CD14-positive monocyte (primary cell): ENCODE data around the gene FAM240A. TPM values are rescaled to one million over a fixed set of nuclear protein-coding genes. Genes with fewer than 3 reads are reported as not detected.

Source experiments
- DNase-seq, 3 donors: peaks; one replicate each; pipeline ENCODE4 v3.0.0-alpha.2; 2011 to 2022
- H2AFZ ChIP-seq: 2 replicates; pipeline ENCODE4 v1.6.0; 2012; ENCODE audit warnings: mild to moderate bottlenecking, low read depth, low read length, inconsistent platforms; ENCODE audit not compliant: insufficient read depth, poor library complexity, severe bottlenecking
- H3K27ac ChIP-seq, 2 donors: 1 replicate in 1 of 2; 2 replicates in 1 of 2; pipeline ENCODE4 v1.5.1; 2012 to 2013; ENCODE audit warnings: low read length in 2 of 2, control low read depth in 1 of 2, inconsistent platforms in 1 of 2, low read depth in 1 of 2, mild to moderate bottlenecking in 1 of 2
- H3K27me3 ChIP-seq, 2 donors: one replicate each; pipeline versions ENCODE4 v1.6.0 to v1.6.1; 2011 to 2013; ENCODE audit warnings: low read length in 2 of 2; ENCODE audit not compliant: control insufficient read depth in 2 of 2, insufficient read depth in 2 of 2
- H3K36me3 ChIP-seq, 2 donors: replicated peaks in 1 of 2; 1 replicate in 1 of 2; 2 replicates in 1 of 2; pipeline versions ENCODE4 v1.5.1 to v1.6.1; 2012 to 2013; ENCODE audit warnings: low read length in 2 of 2, control low read depth in 1 of 2, inconsistent platforms in 1 of 2, mild to moderate bottlenecking in 1 of 2; ENCODE audit not compliant: insufficient read depth in 2 of 2, control insufficient read depth in 1 of 2
- H3K4me1 ChIP-seq, 2 donors: 1 replicate in 1 of 2; 2 replicates in 1 of 2; pipeline versions ENCODE4 v1.5.1 to v1.6.1; 2012 to 2013; ENCODE audit warnings: low read length in 2 of 2, control low read depth in 1 of 2, inconsistent platforms in 1 of 2, mild to moderate bottlenecking in 1 of 2, moderate library complexity in 1 of 2; ENCODE audit not compliant: insufficient read depth in 2 of 2, control insufficient read depth in 1 of 2
- H3K4me2 ChIP-seq: replicated peaks from 2 replicates; pipeline ENCODE3; 2012; ENCODE audit warnings: low read length, moderate library complexity, mild to moderate bottlenecking; ENCODE audit not compliant: poor library complexity, severe bottlenecking; ENCODE audit errors: extremely low read depth
- H3K4me3 ChIP-seq, 3 experiments: fragments of 200-600 bp in 1 of 3; sonication (generic) in 1 of 3; replicated peaks in 1 of 3; 1 replicate in 2 of 3; 2 replicates in 1 of 3; pipeline ENCODE4 v1.5.1; 2011 to 2013; ENCODE audit warnings: low read length in 3 of 3, mild to moderate bottlenecking in 3 of 3, control low read depth in 2 of 3, low read depth in 2 of 3, inconsistent platforms in 1 of 3, moderate library complexity in 1 of 3
- H3K79me2 ChIP-seq: 2 replicates; pipeline ENCODE4 v1.6.0; 2012; ENCODE audit warnings: mild to moderate bottlenecking, control low read depth, inconsistent platforms, low read length, moderate library complexity; ENCODE audit not compliant: insufficient read depth
- H3K9ac ChIP-seq: 2 replicates; pipeline ENCODE4 v1.6.0; 2017; ENCODE audit warnings: low read length, mild to moderate bottlenecking; ENCODE audit not compliant: insufficient read depth, poor library complexity, severe bottlenecking
- H3K9me3 ChIP-seq, 2 donors: replicated peaks in 1 of 2; 1 replicate in 1 of 2; 2 replicates in 1 of 2; pipeline versions ENCODE4 v1.5.1 to v1.6.1; 2012 to 2013; ENCODE audit warnings: low read length in 2 of 2, control low read depth in 1 of 2; ENCODE audit not compliant: control insufficient read depth in 1 of 2, insufficient read depth in 1 of 2
- H4K20me1 ChIP-seq: 2 replicates; pipeline ENCODE4 v1.6.0; 2012; ENCODE audit warnings: mild to moderate bottlenecking, low read length, control low read depth, moderate library complexity; ENCODE audit not compliant: insufficient read depth
- H3K27ac Mint-ChIP-seq, 7 donors: one replicate each; pipeline ENCODE4 v1.8.0; 2020; ENCODE audit warnings: mild to moderate bottlenecking in 7 of 7, mixed read lengths in 7 of 7, moderate library complexity in 6 of 7, inconsistent platforms in 2 of 7
- H3K27me3 Mint-ChIP-seq, 3 donors: one replicate each; pipeline ENCODE4 v1.8.0; 2021 to 2022; ENCODE audit warnings: low read depth in 3 of 3, mild to moderate bottlenecking in 3 of 3, mixed read lengths in 3 of 3, moderate library complexity in 3 of 3, inconsistent platforms in 1 of 3
- H3K36me3 Mint-ChIP-seq, 2 donors: one replicate each; pipeline ENCODE4 v1.8.0; 2020; ENCODE audit warnings: mixed read lengths in 2 of 2, inconsistent platforms in 1 of 2, mild to moderate bottlenecking in 1 of 2
- H3K4me1 Mint-ChIP-seq: one replicate; pipeline ENCODE4 v1.8.0; 2020; ENCODE audit warnings: mild to moderate bottlenecking, mixed read lengths
- H3K4me3 Mint-ChIP-seq, 2 donors: one replicate each; pipeline ENCODE4 v1.8.0; 2020; ENCODE audit warnings: mild to moderate bottlenecking in 2 of 2, mixed read lengths in 2 of 2, moderate library complexity in 1 of 2
- H3K9me3 Mint-ChIP-seq, 7 donors: one replicate each; pipeline ENCODE4 v1.8.0; 2020 to 2022; ENCODE audit warnings: mixed read lengths in 7 of 7, mild to moderate bottlenecking in 6 of 7, moderate library complexity in 6 of 7, inconsistent platforms in 2 of 7
- CTCF ChIP-seq: fragments of 200-600 bp; IDR thresholded peaks from one replicate; pipeline ENCODE4 v1.8.0; 2022; ENCODE audit warnings: antibody characterized with exemption, mild to moderate bottlenecking
- WGBS: methylation state at CpG from one replicate; pipeline ENCODE4 v1.1.5; 2013; ENCODE audit warnings: missing lambda C conversion rate; ENCODE audit not compliant: insufficient coverage; 5-methylcytosine and 5-hydroxymethylcytosine counted together
- intact Hi-C, 2 donors: fragments of 100-400 bp; cut with micrococcal nuclease; formaldehyde crosslinking; loops; one replicate each; pipeline versions ENCODE4 v1.15.0 to v1.15.1; 2023
- polyA plus RNA-seq, 3 donors: library from polyadenylated mRNA; depleted of rRNA in 1 of 3; unstranded in 2 of 3; stranded (reverse) in 1 of 3; fragments of 300-500 nt in 2 of 3; fragments of >200 nt in 1 of 3; fragmentation: Illumina TruSeq in 2 of 3; gene quantifications; 1 replicate in 2 of 3; 2 replicates in 1 of 3; pipeline ENCODE4 v1.2.3, GENCODE V29; 2012 to 2021

FAM240A gene
- polyA plus RNA-seq, 3 donors = not detected

- Mint-ChIP-seq H3K9me3 (no peaks in the 10 kb centered on the region), H3K4me3 (no peak overlapping the region)
- no peak for TF ChIP-seq CTCF
Measured at GRCh38 chr3:46632792-46633191, 20.5 kb downstream of the FAM240A start.

GRCh38 chr3:46634856-46635255 lies 22.5 kb downstream of the FAM240A start:
- Mint-ChIP-seq H3K9me3 (peaks cover 0 to 4% (median 2%) of the 10 kb centered on the region in 7 donors), H3K27me3 (no peaks in the 10 kb centered on the region), H3K4me1 (peaks cover 14% of the 10 kb centered on the region), H3K36me3 (no peaks in the 10 kb centered on the region), H3K27ac (no peak overlapping the region), H3K4me3 (peak overlapping the region in 1 of 2 donors; percentile 1)
- Histone ChIP-seq H3K36me3 (no peaks in the 10 kb centered on the region), H3K9me3 (no peaks in the 10 kb centered on the region), H4K20me1 (no peaks in the 10 kb centered on the region), H2AFZ (no peak overlapping the region), H3K4me1 (peaks cover 7 to 8% of the 10 kb centered on the region in 2 donors), H3K79me2 (no peaks in the 10 kb centered on the region), H3K27me3 (no peaks in the 10 kb centered on the region), H3K9ac (no peak overlapping the region), H3K27ac (no peak overlapping the region), H3K4me2 (no peak overlapping the region), H3K4me3 (no peak overlapping the region)
- WGBS = 8% methylated on average over 3 of the region's 3 CpGs
- no peak for TF ChIP-seq CTCF
- intact Hi-C loops = loop anchor here in 1 of 2 donors (10.0 kb wide), 1 partner anchor 150 kb away; no protein-coding TSS in a partner anchor
- no peak for DNase-seq

More at GRCh38 chr3:46632792-46633191, 20.5 kb downstream of the FAM240A start:
- Histone ChIP-seq H3K4me3 (no peak overlapping the region), H3K9me3 (no peaks in the 10 kb centered on the region), H3K36me3 (no peaks in the 10 kb centered on the region), H3K9ac (no peak overlapping the region), H3K4me2 (no peak overlapping the region), H3K79me2 (no peaks in the 10 kb centered on the region), H3K27ac (no peak overlapping the region), H4K20me1 (no peaks in the 10 kb centered on the region), H2AFZ (no peak overlapping the region), H3K27me3 (no peaks in the 10 kb centered on the region), H3K4me1 (peaks cover 11 to 12% of the 10 kb centered on the region in 2 donors)
- peaks cover 21% of the 10 kb centered on the region for H3K4me1 Mint-ChIP-seq
- no peaks in the 10 kb centered on the region for H3K36me3 Mint-ChIP-seq
- intact Hi-C loops = loop anchor here in 1 of 2 donors (10.0 kb wide), 1 partner anchor 148 kb away; no protein-coding TSS in a partner anchor
- WGBS = no CpG with 5 or more reads among the region's 1 CpG
- no peak overlapping the region for H3K27ac Mint-ChIP-seq
- no peak for DNase-seq
- H3K27me3 Mint-ChIP-seq = peaks cover 0 to 5% (median 0%) of the 10 kb centered on the region in 3 donors
